A673 (cell line): ENCODE data around the gene NDE1.

ENCODE experiments used
- EZH2 ChIP-seq: fragments of 200-600 bp; sonication (generic); IDR thresholded peaks from 2 replicates; pipeline ENCODE4 v1.6.1; 2017; ENCODE audit warnings: borderline replicate concordance, low read depth, mild to moderate bottlenecking, mixed read lengths, antibody characterized with exemption, low read length; ENCODE audit not compliant: poor library complexity, severe bottlenecking
- TF ChIP-seq, protein P1 (sequence below): fragments of 300-800, 200-600 bp; sonication (generic); conservative IDR thresholded peaks from 2 replicates; pipeline ENCODE4 v1.5.1; 2017; ENCODE audit warnings: low read depth, mild to moderate bottlenecking, antibody characterized with exemption, low read length, moderate library complexity, mixed read lengths

DNA sequence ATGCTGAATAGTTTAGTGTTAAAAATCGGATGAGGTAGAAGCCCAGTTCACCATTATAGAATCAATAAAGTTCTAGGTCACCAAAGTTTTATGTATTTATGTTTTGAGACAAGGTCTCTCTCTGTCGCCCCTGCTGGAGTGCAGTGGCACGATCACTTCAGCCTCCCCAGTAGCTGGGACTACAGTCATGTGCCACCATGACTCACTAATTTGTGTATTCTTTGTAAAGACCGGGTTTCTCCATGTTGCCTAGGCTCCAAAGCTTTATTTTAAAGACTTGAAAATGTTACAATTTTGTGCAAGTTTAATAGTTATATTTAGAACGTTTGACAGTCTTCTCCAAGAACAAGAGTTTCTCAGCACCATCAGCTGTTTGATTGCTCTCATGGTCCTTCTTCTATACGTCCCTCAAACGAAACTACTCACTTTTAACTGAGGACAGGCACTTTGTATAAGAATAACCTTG, 32.1 kb downstream of the NDE1 start:
- TF ChIP-seq, protein P1, sequence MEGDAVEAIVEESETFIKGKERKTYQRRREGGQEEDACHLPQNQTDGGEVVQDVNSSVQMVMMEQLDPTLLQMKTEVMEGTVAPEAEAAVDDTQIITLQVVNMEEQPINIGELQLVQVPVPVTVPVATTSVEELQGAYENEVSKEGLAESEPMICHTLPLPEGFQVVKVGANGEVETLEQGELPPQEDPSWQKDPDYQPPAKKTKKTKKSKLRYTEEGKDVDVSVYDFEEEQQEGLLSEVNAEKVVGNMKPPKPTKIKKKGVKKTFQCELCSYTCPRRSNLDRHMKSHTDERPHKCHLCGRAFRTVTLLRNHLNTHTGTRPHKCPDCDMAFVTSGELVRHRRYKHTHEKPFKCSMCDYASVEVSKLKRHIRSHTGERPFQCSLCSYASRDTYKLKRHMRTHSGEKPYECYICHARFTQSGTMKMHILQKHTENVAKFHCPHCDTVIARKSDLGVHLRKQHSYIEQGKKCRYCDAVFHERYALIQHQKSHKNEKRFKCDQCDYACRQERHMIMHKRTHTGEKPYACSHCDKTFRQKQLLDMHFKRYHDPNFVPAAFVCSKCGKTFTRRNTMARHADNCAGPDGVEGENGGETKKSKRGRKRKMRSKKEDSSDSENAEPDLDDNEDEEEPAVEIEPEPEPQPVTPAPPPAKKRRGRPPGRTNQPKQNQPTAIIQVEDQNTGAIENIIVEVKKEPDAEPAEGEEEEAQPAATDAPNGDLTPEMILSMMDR, result peak; percentile 70
- no peak for TF ChIP-seq EZH2
